PC-3 (cell line): ENCODE measurements around the gene TMPRSS2.

ENCODE experiments used
- CTCF ChIP-seq: fragments of 300-600 bp; sonication (generic); conservative IDR thresholded peaks from 2 replicates; pipeline ENCODE4 v1.5.1; 2017; ENCODE audit warnings: antibody characterized with exemption, low read depth, mild to moderate bottlenecking, low read length
- EZH2 ChIP-seq: fragments of 300-600 bp; sonication (generic); IDR thresholded peaks from one replicate; pipeline ENCODE4 v1.6.1; 2017; ENCODE audit warnings: antibody characterized with exemption, mild to moderate bottlenecking, low read length; ENCODE audit not compliant: unreplicated experiment

GRCh38 chr21:41499920-41500319 lies 8.0 kb downstream of the TMPRSS2 start:
- TF ChIP-seq CTCF = no peak
- TF ChIP-seq EZH2 = no peak
